HepG2 (cell line): ENCODE results near the gene ARFGEF2. TPM values are rescaled to one million over a fixed set of nuclear protein-coding genes. Genes with fewer than 3 reads are reported as not detected.

Source experiments
- ATAC-seq: fragments of 200-7000 bp; cut with Tn5 transposase; 3 replicates; pipeline ENCODE4 v1.9.1; 2020; ENCODE audit warnings: mild to moderate bottlenecking, moderate library complexity
- BruUV-seq: library from RNA; stranded (reverse); fragments of 400-500 nt; replicated peaks from 2 replicates; lab custom pipeline; 2021; lab: Mats Ljungman, UMichigan
- CTCF ChIA-PET: fragments of 300-600 bp; formaldehyde crosslinking; extraction: SDS; loops from one replicate; lab custom pipeline; 2021; ENCODE audit warnings: low total read pairs, inconsistent platforms, low intra/inter-chr PET ratio; lab: Yijun Ruan, JAX
- POLR2A ChIA-PET: fragments of 350-600 bp; sonication (Branson Sonifier 250); formaldehyde crosslinking; loops from one replicate; lab custom pipeline; 2020; ENCODE audit warnings: antibody characterized with exemption, inconsistent platforms; lab: Yijun Ruan, JAX
- DNase-seq: peaks from one replicate; pipeline ENCODE4 v3.0.0-alpha.2; 2015; ENCODE audit warnings: low spot score
- FAIRE-seq: peaks from 3 replicates; lab custom pipeline; 2011; peaks lifted over from hg19 to GRCh38; lab: Jason Lieb, UNC
- H2AFZ ChIP-seq: one replicate; pipeline ENCODE4 v1.6.1; 2011; ENCODE audit warnings: low read length, inconsistent platforms
- H3K27ac ChIP-seq: fragments of 300-600 bp; 3 replicates; pipeline ENCODE4 v1.8.0; 2011; ENCODE audit warnings: mixed run types, mild to moderate bottlenecking, mixed read lengths, low read length, inconsistent platforms; ENCODE audit not compliant: insufficient read depth; ENCODE audit errors: extremely low read length
- H3K27me3 ChIP-seq, 2 experiments: fragments of 200-600 bp in 1 of 2; 2 replicates in 1 of 2; 3 replicates in 1 of 2; pipeline versions ENCODE4 v1.6.0 to v1.8.0; 2011; ENCODE audit warnings: low read length in 2 of 2, mild to moderate bottlenecking in 2 of 2, moderate library complexity in 2 of 2, inconsistent platforms in 1 of 2; ENCODE audit not compliant: insufficient read depth in 2 of 2, control insufficient read depth in 1 of 2
- H3K36me3 ChIP-seq, 2 experiments: fragments of 200-600 bp in 1 of 2; replicated peaks in 1 of 2; 2 replicates in 1 of 2; 3 replicates in 1 of 2; pipeline versions ENCODE4 v1.5.1 to v1.8.0; 2011; ENCODE audit warnings: low read length in 2 of 2, inconsistent platforms in 1 of 2; ENCODE audit not compliant: insufficient read depth in 2 of 2, control insufficient read depth in 1 of 2
- H3K4me1 ChIP-seq: 2 replicates; pipeline ENCODE4 v1.5.1; 2012; ENCODE audit warnings: low read length, inconsistent platforms; ENCODE audit not compliant: insufficient read depth
- H3K4me2 ChIP-seq: 2 replicates; pipeline ENCODE4 v1.6.0; 2011; ENCODE audit warnings: low read depth, low read length, inconsistent platforms
- H3K4me3 ChIP-seq, 3 experiments: fragments of 200-600 bp in 1 of 3; sonication (generic), shearing (Covaris generic) in 1 of 3; replicated peaks in 1 of 3; 2 replicates each; pipeline ENCODE4 v1.5.1; 2011 to 2016; ENCODE audit warnings: low read length in 3 of 3, inconsistent platforms in 2 of 3, low read depth in 2 of 3, mild to moderate bottlenecking in 2 of 3, control low read depth in 1 of 3, mixed read lengths in 1 of 3; ENCODE audit not compliant: insufficient read depth in 1 of 3
- H3K79me2 ChIP-seq: one replicate; pipeline ENCODE4 v1.6.1; 2011; ENCODE audit warnings: low read length, inconsistent platforms; ENCODE audit not compliant: insufficient read depth
- H3K9ac ChIP-seq: 2 replicates; pipeline ENCODE4 v1.6.0; 2011; ENCODE audit warnings: mild to moderate bottlenecking, low read depth, low read length, inconsistent platforms; ENCODE audit not compliant: insufficient read depth
- H3K9me3 ChIP-seq: 2 replicates; pipeline ENCODE4 v1.5.1; 2012; ENCODE audit warnings: mild to moderate bottlenecking, low read length
- H4K20me1 ChIP-seq: 2 replicates; pipeline ENCODE4 v1.6.0; 2011; ENCODE audit warnings: inconsistent platforms, mild to moderate bottlenecking, low read length, moderate library complexity; ENCODE audit not compliant: insufficient read depth
- CEBPZ ChIP-seq: IDR thresholded peaks from 2 replicates; pipeline ENCODE4 v1.6.1; 2012; ENCODE audit warnings: low read length, improper control_type of control experiment
- GFI1 ChIP-seq: sonication (generic); formaldehyde crosslinking; IDR thresholded peaks from 2 replicates; pipeline ENCODE4 v1.5.0; 2020; ENCODE audit warnings: missing genetic modification reagents, mild to moderate bottlenecking, borderline replicate concordance
- USF2 ChIP-seq, 2 experiments: sonication (generic) in 1 of 2; formaldehyde crosslinking in 1 of 2; IDR thresholded peaks; 2 replicates each; pipeline versions ENCODE4 v1.5.1 to v1.6.1; 2011 to 2020; ENCODE audit warnings: borderline replicate concordance in 1 of 2, low read depth in 1 of 2, low read length in 1 of 2, mild to moderate bottlenecking in 1 of 2, missing genetic modification reagents in 1 of 2, moderate library complexity in 1 of 2
- ZBTB44 ChIP-seq: sonication (generic); formaldehyde crosslinking; IDR thresholded peaks from 2 replicates; pipeline ENCODE4 v1.4.0; 2020; ENCODE audit warnings: missing genetic modification reagents
- ZNF329 ChIP-seq: sonication (generic); formaldehyde crosslinking; IDR thresholded peaks from 2 replicates; pipeline ENCODE4 v1.9.0; 2021; ENCODE audit warnings: low read depth, mild to moderate bottlenecking, missing genetic modification reagents
- WGBS: methylation state at CpG from one replicate; pipeline ENCODE4 v1.1.6; 2017; ENCODE audit warnings: low lambda C conversion rate; 5-methylcytosine and 5-hydroxymethylcytosine counted together
- in situ Hi-C: cut with HindIII; loops from 2 replicates; pipeline ENCODE4 v1.10.0; 2017; ENCODE audit warnings: low pct_unique_long_range_greater_than_20kb; ENCODE audit not compliant: extremely low pct_ligation_motif_present
- intact Hi-C: fragments of 100-400 bp; cut with micrococcal nuclease; formaldehyde crosslinking; loops from one replicate; pipeline ENCODE4 v1.10.0; 2022; ENCODE audit not compliant: unreplicated experiment
- polyA plus RNA-seq, 8 experiments: library from polyadenylated mRNA; depleted of rRNA in 3 of 8; stranded (reverse) in 7 of 8; unstranded in 1 of 8; fragments of >200 nt; fragmentation: Illumina TruSeq in 4 of 8; extraction: Trizol in 4 of 8; gene quantifications; 2 replicates each; pipeline versions ENCODE4 v1.2.1 to v1.2.3, GENCODE V29; 2011 to 2016; ENCODE audit warnings: low read depth in 4 of 8, missing spikeins in 1 of 8, mixed read lengths in 1 of 8; ENCODE audit not compliant: insufficient read depth in 1 of 8
- total RNA-seq, 5 experiments: library from RNA; depleted of rRNA; stranded (reverse); fragments of >200 nt; fragmentation: Illumina TruSeq; extraction: Trizol; gene quantifications; 2 replicates each; pipeline ENCODE4 v1.2.3, GENCODE V29; 2016; ENCODE audit warnings: low read depth in 1 of 5

Gene ARFGEF2
- total and polyA plus RNA-seq, 2 of the 13 experiments (the other 11 are each of a cell fraction or from before 2014, with no cell fraction given): 44.0 to 60.8 TPM

GRCh38 chr20:48878534-48879248 lies 42.8 kb upstream of the ARFGEF2 start:
- TF ChIP-seq CEBPZ: no peak
- no peak for TF ChIP-seq ZBTB44 (CRISPR knock-in tag)
- no peak for TF ChIP-seq GFI1 (CRISPR knock-in tag)
- peak; percentile 91 for TF ChIP-seq ZNF329 (CRISPR knock-in tag)
- TF ChIP-seq USF2 (IDR thresholded peaks at IDR 0.05; ENCODE audit: low read depth, low read length): no peak
- no peak for TF ChIP-seq USF2 (CRISPR knock-in tag; IDR thresholded peaks at IDR 0.05; ENCODE audit: borderline replicate concordance)
- Histone ChIP-seq H3K36me3 (no peaks in the 10 kb centered on the region), H3K27ac (no peak overlapping the region), H3K4me3 (no peak overlapping the region), H3K27me3 (peaks cover 0 to 10% of the 10 kb centered on the region in 2 experiments; a peak in 2 of 5 replicates), H3K9ac (no peak overlapping the region), H3K9me3 (no peaks in the 10 kb centered on the region), H3K4me1 (no peaks in the 10 kb centered on the region), H3K79me2 (no peaks in the 10 kb centered on the region), H2AFZ (no peak overlapping the region), H3K4me2 (no peak overlapping the region), H4K20me1 (no peaks in the 10 kb centered on the region)
- in situ Hi-C loops (no loop called here), intact Hi-C loops (no loop called here)
- 64% methylated on average over 10 of the region's 10 CpGs for WGBS
- ChIA-PET CTCF (no interaction called here), POLR2A (no interaction called here)
- FAIRE-seq (no peak), DNase-seq (no peak), ATAC-seq (no peak)
- BruUV-seq: no TSS peak
